B cell (primary cell): Measurements from ENCODE around the gene MAST2. TPM values are rescaled to one million over a fixed set of nuclear protein-coding genes. Genes with fewer than 3 reads are reported as not detected.

Experiments used
- ATAC-seq: fragments of 200-7000 bp; cut with Tn5 transposase; one replicate; pipeline ENCODE4 v1.10.0; 2021; ENCODE audit warnings: low read depth, mild to moderate bottlenecking, moderate number of reproducible peaks, moderate library complexity
- CTCF ChIA-PET: fragments of 350-600 bp; sonication (Branson Sonifier 250); formaldehyde crosslinking; loops from one replicate; lab custom pipeline; 2021; ENCODE audit warnings: antibody characterized with exemption, inconsistent platforms; lab: Charles Lee
- POLR2A ChIA-PET: fragments of 350-600 bp; sonication (Branson Sonifier 250); formaldehyde crosslinking; loops from one replicate; lab custom pipeline; 2021; ENCODE audit warnings: antibody characterized with exemption; lab: Charles Lee
- DNase-seq: peaks from one replicate; pipeline ENCODE4 v3.0.0; 2013
- H2AFZ ChIP-seq: 2 replicates; pipeline ENCODE4 v1.6.1; 2012; ENCODE audit warnings: mild to moderate bottlenecking, low read depth, low read length; ENCODE audit not compliant: insufficient read depth, poor library complexity, severe bottlenecking
- H3K27ac ChIP-seq, 2 donors: 1 replicate in 1 of 2; 2 replicates in 1 of 2; pipeline ENCODE4 v1.5.1; 2012 to 2013; ENCODE audit warnings: low read length in 2 of 2, mild to moderate bottlenecking in 2 of 2, moderate library complexity in 1 of 2
- H3K27me3 ChIP-seq, 4 experiments: fragments of 200-600 bp in 1 of 4; sonication (generic) in 1 of 4; replicated peaks in 1 of 4; 1 replicate in 2 of 4; 2 replicates in 2 of 4; pipeline versions ENCODE4 v1.6.1 to v1.7.0; 2013 to 2016; ENCODE audit warnings: low read length in 3 of 4, mild to moderate bottlenecking in 2 of 4, mixed read lengths in 1 of 4, moderate library complexity in 1 of 4; ENCODE audit not compliant: insufficient read depth in 4 of 4, control insufficient read depth in 3 of 4; ENCODE audit errors: control extremely low read depth in 1 of 4
- H3K36me3 ChIP-seq, 2 experiments: replicated peaks in 1 of 2; 1 replicate in 1 of 2; 2 replicates in 1 of 2; pipeline versions ENCODE4 v1.6.1 to v1.7.1; 2013; ENCODE audit warnings: low read length in 1 of 2; ENCODE audit not compliant: insufficient read depth in 2 of 2, control insufficient read depth in 1 of 2; ENCODE audit errors: control extremely low read depth in 1 of 2, extremely low read depth in 1 of 2
- H3K4me1 ChIP-seq, 2 donors: fragments of 200-600 bp in 1 of 2; sonication (generic) in 1 of 2; 1 replicate in 1 of 2; 2 replicates in 1 of 2; pipeline versions ENCODE4 v1.5.1 to v1.6.1; 2013 to 2017; ENCODE audit warnings: low read length in 2 of 2; ENCODE audit not compliant: control insufficient read depth in 2 of 2, insufficient read depth in 2 of 2
- H3K4me2 ChIP-seq: replicated peaks from 2 replicates; pipeline ENCODE3; 2012; ENCODE audit warnings: mild to moderate bottlenecking, low read depth, low read length; ENCODE audit not compliant: poor library complexity, severe bottlenecking
- H3K4me3 ChIP-seq, 5 experiments: fragments of 200-600 bp in 1 of 5; sonication (generic) in 1 of 5; 1 replicate in 3 of 5; 2 replicates in 2 of 5; pipeline versions ENCODE4 v1.5.1 to v1.7.0; 2011 to 2016; ENCODE audit warnings: low read length in 4 of 5, mild to moderate bottlenecking in 4 of 5, low read depth in 2 of 5, control low read depth in 1 of 5, moderate library complexity in 1 of 5; ENCODE audit not compliant: insufficient read depth in 1 of 5; ENCODE audit errors: control extremely low read depth in 1 of 5, extremely low read depth in 1 of 5
- H3K79me2 ChIP-seq: fragments of 200-600 bp; sonication (generic); one replicate; pipeline ENCODE4 v1.6.0; 2016; ENCODE audit warnings: low read length; ENCODE audit not compliant: control insufficient read depth, insufficient read depth
- H3K9ac ChIP-seq: fragments of 200-600 bp; sonication (generic); 2 replicates; pipeline ENCODE4 v1.6.1; 2017; ENCODE audit warnings: mild to moderate bottlenecking, low read length, moderate library complexity
- H3K9me3 ChIP-seq, 3 donors: one replicate each; pipeline versions ENCODE4 v1.6.1 to v1.7.1; 2013; ENCODE audit warnings: low read length in 2 of 3; ENCODE audit not compliant: control insufficient read depth in 2 of 3, insufficient read depth in 1 of 3; ENCODE audit errors: control extremely low read depth in 1 of 3
- H4K20me1 ChIP-seq: 2 replicates; pipeline ENCODE4 v1.6.0; 2012; ENCODE audit warnings: mild to moderate bottlenecking, low read length; ENCODE audit not compliant: insufficient read depth, control insufficient read depth, poor library complexity, severe bottlenecking
- H3K27ac Mint-ChIP-seq: one replicate; pipeline ENCODE4 v1.8.0; 2021; ENCODE audit warnings: mixed read lengths
- H3K27me3 Mint-ChIP-seq: one replicate; pipeline ENCODE4 v1.8.0; 2021; ENCODE audit warnings: mixed read lengths
- H3K4me1 Mint-ChIP-seq: one replicate; pipeline ENCODE4 v1.8.0; 2021; ENCODE audit warnings: mixed read lengths
- H3K4me3 Mint-ChIP-seq: one replicate; pipeline ENCODE4 v1.8.0; 2021; ENCODE audit warnings: mixed read lengths
- H3K9me3 Mint-ChIP-seq: one replicate; pipeline ENCODE4 v1.8.0; 2022; ENCODE audit warnings: mixed read lengths; ENCODE audit not compliant: insufficient read depth
- EZH2 ChIP-seq: IDR thresholded peaks from 2 replicates; pipeline ENCODE4 v1.6.1; 2012; ENCODE audit warnings: borderline replicate concordance, low read depth, mild to moderate bottlenecking, moderate library complexity, low read length; ENCODE audit not compliant: insufficient read depth, poor library complexity, severe bottlenecking
- WGBS: methylation state at CpG from one replicate; pipeline ENCODE4 v1.1.5; 2013; ENCODE audit warnings: missing lambda C conversion rate; ENCODE audit not compliant: insufficient coverage; 5-methylcytosine and 5-hydroxymethylcytosine counted together
- intact Hi-C: fragments of 100-400 bp; cut with micrococcal nuclease; formaldehyde crosslinking; loops from one replicate; pipeline ENCODE4 v1.10.0; 2022
- polyA plus RNA-seq: library from polyadenylated mRNA; depleted of rRNA; stranded (reverse); fragments of >200 nt; gene quantifications from 2 replicates; pipeline ENCODE4 v1.2.3, GENCODE V29; 2012
- total RNA-seq, 2 donors: library from RNA; stranded (reverse); fragments of 120-200 nt in 1 of 2; gene quantifications; 1 replicate in 1 of 2; 2 replicates in 1 of 2; pipeline versions ENCODE4 v1.2.3 to v1.2.4, GENCODE V29; 2013 to 2022
- TF ChIP-seq, protein P1 (sequence below): fragments of 200-600 bp; IDR thresholded peaks from one replicate; pipeline ENCODE4 v1.8.0; 2022; ENCODE audit warnings: antibody characterized with exemption, mild to moderate bottlenecking

MAST2 gene
- total and polyA plus RNA-seq, 2 donors (not counting 1 experiment from before 2014, with no cell fraction given), result 12.5 to 23.3 TPM

- POLR2A ChIA-PET, result no interaction called here
- intact Hi-C loops, result no loop called here
- Histone ChIP-seq H3K36me3 (no peaks in the 10 kb centered on the region), H3K4me3 (no peak overlapping the region), H3K79me2 (no peaks in the 10 kb centered on the region), H4K20me1 (no peaks in the 10 kb centered on the region), H3K9me3 (peaks cover 0 to 5% (median 4%) of the 10 kb centered on the region in 3 donors), H3K4me2 (no peak overlapping the region), H3K4me1 (no peaks in the 10 kb centered on the region), H3K27ac (no peak overlapping the region), H3K27me3 (no peaks in the 10 kb centered on the region), H2AFZ (no peak overlapping the region), H3K9ac (no peak overlapping the region)
- no peaks in the 10 kb centered on the region for H3K27me3 Mint-ChIP-seq
- no peak overlapping the region for H3K27ac Mint-ChIP-seq
- no peak for DNase-seq
- CTCF ChIA-PET, result no interaction called here
- 100% methylated on average over 2 of the region's 2 CpGs for WGBS
- no peaks in the 10 kb centered on the region for H3K4me1 Mint-ChIP-seq
- no peak for ATAC-seq
- peaks cover 9% of the 10 kb centered on the region for H3K9me3 Mint-ChIP-seq
- no peak overlapping the region for H3K4me3 Mint-ChIP-seq
- TF ChIP-seq, protein P1, sequence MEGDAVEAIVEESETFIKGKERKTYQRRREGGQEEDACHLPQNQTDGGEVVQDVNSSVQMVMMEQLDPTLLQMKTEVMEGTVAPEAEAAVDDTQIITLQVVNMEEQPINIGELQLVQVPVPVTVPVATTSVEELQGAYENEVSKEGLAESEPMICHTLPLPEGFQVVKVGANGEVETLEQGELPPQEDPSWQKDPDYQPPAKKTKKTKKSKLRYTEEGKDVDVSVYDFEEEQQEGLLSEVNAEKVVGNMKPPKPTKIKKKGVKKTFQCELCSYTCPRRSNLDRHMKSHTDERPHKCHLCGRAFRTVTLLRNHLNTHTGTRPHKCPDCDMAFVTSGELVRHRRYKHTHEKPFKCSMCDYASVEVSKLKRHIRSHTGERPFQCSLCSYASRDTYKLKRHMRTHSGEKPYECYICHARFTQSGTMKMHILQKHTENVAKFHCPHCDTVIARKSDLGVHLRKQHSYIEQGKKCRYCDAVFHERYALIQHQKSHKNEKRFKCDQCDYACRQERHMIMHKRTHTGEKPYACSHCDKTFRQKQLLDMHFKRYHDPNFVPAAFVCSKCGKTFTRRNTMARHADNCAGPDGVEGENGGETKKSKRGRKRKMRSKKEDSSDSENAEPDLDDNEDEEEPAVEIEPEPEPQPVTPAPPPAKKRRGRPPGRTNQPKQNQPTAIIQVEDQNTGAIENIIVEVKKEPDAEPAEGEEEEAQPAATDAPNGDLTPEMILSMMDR, result no peak
- TF ChIP-seq EZH2, result no peak
Observed at GRCh38 chr1:45848714-45849113, 45.3 kb downstream of the MAST2 start.

GRCh38 chr1:45850017-45850416 lies 46.6 kb downstream of the MAST2 start:
- WGBS, result 94% methylated on average over 2 of the region's 2 CpGs

More at GRCh38 chr1:45850017-45850416, 46.6 kb downstream of the MAST2 start:
- Mint-ChIP-seq H3K27ac (no peak overlapping the region), H3K4me3 (no peak overlapping the region), H3K9me3 (peaks cover 9% of the 10 kb centered on the region), H3K27me3 (no peaks in the 10 kb centered on the region), H3K4me1 (no peaks in the 10 kb centered on the region)
- intact Hi-C loops, result no loop called here
- no peaks in the 10 kb centered on the region for H3K79me2 ChIP-seq
- H3K4me1 ChIP-seq, result no peaks in the 10 kb centered on the region
- H3K9ac ChIP-seq, result no peak overlapping the region
- H3K4me2 ChIP-seq, result no peak overlapping the region
- ChIA-PET POLR2A (no interaction called here), CTCF (no interaction called here)
- H3K27ac ChIP-seq, result no peak overlapping the region
- TF ChIP-seq, protein P1, result no peak
- TF ChIP-seq EZH2, result no peak
- H3K9me3 ChIP-seq, result peaks cover 0 to 5% (median 4%) of the 10 kb centered on the region in 3 donors
- ATAC-seq (no peak), DNase-seq (no peak)
- H3K27me3 ChIP-seq, result no peaks in the 10 kb centered on the region
- H3K4me3 ChIP-seq, result no peak overlapping the region
- H4K20me1 ChIP-seq, result no peaks in the 10 kb centered on the region
- no peaks in the 10 kb centered on the region for H3K36me3 ChIP-seq
- no peak overlapping the region for H2AFZ ChIP-seq
